Thyroid gland (tissue), 4 donors: Measurements from ENCODE around the gene XDH. TPM values are rescaled to one million over a fixed set of nuclear protein-coding genes. Genes with fewer than 3 reads are reported as not detected.

Experiments
- DNase-seq, 2 donors: peaks; one replicate each; pipeline ENCODE4 v3.0.0-alpha.2; 2019
- H3K27ac ChIP-seq, 3 donors: fragments of 200-600 bp; sonication (generic); 1 replicate in 2 of 3; 2 replicates in 1 of 3; pipeline ENCODE4 v1.5.1; 2016 to 2019; ENCODE audit warnings: mild to moderate bottlenecking in 1 of 3, moderate library complexity in 1 of 3
- H3K27me3 ChIP-seq: fragments of 200-600 bp; sonication (generic); one replicate; pipeline ENCODE4 v1.5.1; 2019
- H3K36me3 ChIP-seq, 2 donors: fragments of 200-600 bp; sonication (generic); one replicate each; pipeline ENCODE4 v1.5.1; 2016 to 2019
- H3K4me1 ChIP-seq, 2 donors: fragments of 200-600 bp; sonication (generic); one replicate each; pipeline ENCODE4 v1.5.1; 2017 to 2019
- H3K4me3 ChIP-seq, 3 donors: fragments of 200-600 bp; sonication (generic); replicated peaks in 1 of 3; 1 replicate in 2 of 3; 2 replicates in 1 of 3; pipeline ENCODE4 v1.5.1; 2016; ENCODE audit warnings: mild to moderate bottlenecking in 1 of 3
- H3K9me3 ChIP-seq: fragments of 200-600 bp; sonication (generic); one replicate; pipeline ENCODE4 v1.5.1; 2017
- POLR2A ChIP-seq, 2 donors: fragments of 450-650 bp; IDR thresholded peaks; one replicate each; pipeline ENCODE4 v1.6.1; 2017; ENCODE audit warnings: antibody characterized with exemption in 2 of 2, mild to moderate bottlenecking in 2 of 2, moderate library complexity in 1 of 2
- WGBS, 2 donors: methylation state at CpG; one replicate each; pipeline ENCODE4 v1.1.5; 2017; 5-methylcytosine and 5-hydroxymethylcytosine counted together
- intact Hi-C: fragments of 100-400 bp; cut with DNase I; formaldehyde crosslinking; loops from one replicate; pipeline ENCODE4 v1.15.1; 2023
- total RNA-seq, 4 donors: library from RNA; depleted of rRNA; stranded (reverse); fragments of >200 nt; gene quantifications; one replicate each; pipeline ENCODE4 v1.2.3, GENCODE V29; 2016
- TF ChIP-seq, protein P1 (sequence below), 6 experiments: fragments of 200-600 bp in 3 of 6; fragments of 450-650 bp in 3 of 6; sonication (generic) in 3 of 6; IDR thresholded peaks; one replicate each; pipeline ENCODE4 v1.5.1; 2016 to 2019; ENCODE audit warnings: antibody characterized with exemption in 6 of 6, mild to moderate bottlenecking in 2 of 6, inconsistent platforms in 1 of 6, moderate library complexity in 1 of 6

XDH gene
- total RNA-seq, 4 donors from 2014 or later: 0.13 to 2.6 (median 1.9) TPM; not detected in 1

DNA sequence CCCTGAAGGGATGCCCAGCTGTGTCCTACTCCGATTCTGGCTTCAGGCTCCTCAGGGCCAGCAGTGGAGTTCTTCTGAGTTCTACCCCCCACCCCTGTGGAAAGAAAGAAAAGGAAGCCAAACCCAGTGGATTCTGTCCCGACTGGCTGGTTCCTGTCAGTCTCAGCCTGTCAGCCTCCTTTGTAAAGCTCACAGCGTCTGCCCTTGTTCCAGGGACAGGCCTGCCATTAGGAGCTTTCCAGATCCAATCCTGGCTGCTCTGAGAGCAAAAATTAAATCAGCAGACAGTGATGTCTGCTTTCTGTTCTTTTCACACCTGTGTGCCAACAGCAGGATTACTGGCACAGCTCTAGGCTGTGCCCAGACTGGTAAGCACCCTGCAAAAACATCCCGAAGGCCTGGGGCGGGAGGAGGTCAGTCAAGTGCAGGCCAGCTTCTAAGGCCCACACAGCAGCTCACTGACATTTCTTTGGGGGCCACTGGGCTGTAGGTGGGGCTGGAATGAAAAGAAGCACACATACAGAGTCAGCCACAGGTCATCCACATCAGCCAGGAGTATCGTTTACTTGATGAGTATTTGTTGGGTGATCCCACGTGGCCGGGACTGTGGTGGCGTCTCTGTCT is 111.5 kb downstream of the XDH start:
- 68 to 73% methylated on average over 5 to 9 of the region's 9 CpGs for WGBS, 2 donors
- H3K36me3 ChIP-seq: no peaks in the 10 kb centered on the region
- no peak for DNase-seq
- intact Hi-C loops: no loop called here
- H3K4me1 ChIP-seq: no peaks in the 10 kb centered on the region
- no peaks in the 10 kb centered on the region for H3K27me3 ChIP-seq
- H3K4me3 ChIP-seq: no peak overlapping the region
- no peaks in the 10 kb centered on the region for H3K9me3 ChIP-seq
- no peak overlapping the region for H3K27ac ChIP-seq
- TF ChIP-seq, protein P1, sequence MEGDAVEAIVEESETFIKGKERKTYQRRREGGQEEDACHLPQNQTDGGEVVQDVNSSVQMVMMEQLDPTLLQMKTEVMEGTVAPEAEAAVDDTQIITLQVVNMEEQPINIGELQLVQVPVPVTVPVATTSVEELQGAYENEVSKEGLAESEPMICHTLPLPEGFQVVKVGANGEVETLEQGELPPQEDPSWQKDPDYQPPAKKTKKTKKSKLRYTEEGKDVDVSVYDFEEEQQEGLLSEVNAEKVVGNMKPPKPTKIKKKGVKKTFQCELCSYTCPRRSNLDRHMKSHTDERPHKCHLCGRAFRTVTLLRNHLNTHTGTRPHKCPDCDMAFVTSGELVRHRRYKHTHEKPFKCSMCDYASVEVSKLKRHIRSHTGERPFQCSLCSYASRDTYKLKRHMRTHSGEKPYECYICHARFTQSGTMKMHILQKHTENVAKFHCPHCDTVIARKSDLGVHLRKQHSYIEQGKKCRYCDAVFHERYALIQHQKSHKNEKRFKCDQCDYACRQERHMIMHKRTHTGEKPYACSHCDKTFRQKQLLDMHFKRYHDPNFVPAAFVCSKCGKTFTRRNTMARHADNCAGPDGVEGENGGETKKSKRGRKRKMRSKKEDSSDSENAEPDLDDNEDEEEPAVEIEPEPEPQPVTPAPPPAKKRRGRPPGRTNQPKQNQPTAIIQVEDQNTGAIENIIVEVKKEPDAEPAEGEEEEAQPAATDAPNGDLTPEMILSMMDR (IDR thresholded peaks at IDR 0.05): no peak
- no peak for TF ChIP-seq POLR2A (IDR thresholded peaks at IDR 0.05)

DNA sequence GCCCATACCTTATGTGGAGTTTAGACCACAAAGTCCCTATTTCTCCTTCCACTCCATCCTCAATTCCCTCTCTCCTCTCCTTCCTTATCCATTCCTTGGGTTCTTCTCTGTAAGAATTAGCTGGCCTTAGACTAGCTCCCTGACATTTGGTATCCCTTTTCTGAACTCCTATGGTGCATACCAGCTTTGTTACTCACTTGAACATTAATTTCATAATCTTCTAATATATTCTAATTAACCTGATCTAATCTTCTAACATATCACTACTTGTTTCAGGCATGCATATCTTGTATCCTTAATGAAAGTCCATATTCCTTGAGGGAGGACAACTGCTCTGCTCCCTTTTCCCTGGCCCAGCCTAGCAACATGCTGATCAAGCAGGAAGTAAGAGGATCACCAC is 114.2 kb downstream of the XDH start:
- H3K9me3 ChIP-seq: no peaks in the 10 kb centered on the region
- DNase-seq: no peak
- H3K4me1 ChIP-seq: no peaks in the 10 kb centered on the region
- no peaks in the 10 kb centered on the region for H3K27me3 ChIP-seq
- no peak overlapping the region for H3K4me3 ChIP-seq
- TF ChIP-seq POLR2A (IDR thresholded peaks at IDR 0.05): no peak
- TF ChIP-seq, protein P1 (IDR thresholded peaks at IDR 0.05): no peak
- intact Hi-C loops: no loop called here
- no peaks in the 10 kb centered on the region for H3K36me3 ChIP-seq
- H3K27ac ChIP-seq: no peak overlapping the region

DNA sequence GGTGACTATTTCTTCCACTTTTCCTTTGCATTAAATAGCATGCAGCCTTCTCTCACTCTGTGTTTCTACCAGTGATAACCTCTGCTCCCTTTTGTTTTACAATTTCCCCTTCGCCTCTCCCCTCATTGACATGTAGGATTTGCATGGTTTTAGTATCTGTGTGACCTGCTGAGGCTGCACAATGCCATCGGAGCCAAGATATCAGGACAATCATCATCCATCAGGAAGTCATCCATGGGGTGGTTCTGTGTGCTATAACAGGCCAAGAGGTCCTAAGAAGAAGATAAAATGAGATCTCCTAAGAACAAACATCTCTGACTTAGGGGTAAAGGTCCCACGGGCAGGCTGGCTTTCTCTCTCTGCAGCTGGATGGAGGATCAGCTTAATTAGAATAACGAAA is 115.0 kb downstream of the XDH start:
- H3K27me3 ChIP-seq: no peaks in the 10 kb centered on the region
- WGBS, 2 donors: 51 to 53% methylated on average over 4 of the region's 4 CpGs
- no peaks in the 10 kb centered on the region for H3K36me3 ChIP-seq
- no peak overlapping the region for H3K27ac ChIP-seq
- H3K9me3 ChIP-seq: no peaks in the 10 kb centered on the region
- no peaks in the 10 kb centered on the region for H3K4me1 ChIP-seq
- TF ChIP-seq, protein P1 (IDR thresholded peaks at IDR 0.05): no peak
- TF ChIP-seq POLR2A (IDR thresholded peaks at IDR 0.05): no peak
- intact Hi-C loops: no loop called here
- no peak overlapping the region for H3K4me3 ChIP-seq
- DNase-seq: no peak

DNA sequence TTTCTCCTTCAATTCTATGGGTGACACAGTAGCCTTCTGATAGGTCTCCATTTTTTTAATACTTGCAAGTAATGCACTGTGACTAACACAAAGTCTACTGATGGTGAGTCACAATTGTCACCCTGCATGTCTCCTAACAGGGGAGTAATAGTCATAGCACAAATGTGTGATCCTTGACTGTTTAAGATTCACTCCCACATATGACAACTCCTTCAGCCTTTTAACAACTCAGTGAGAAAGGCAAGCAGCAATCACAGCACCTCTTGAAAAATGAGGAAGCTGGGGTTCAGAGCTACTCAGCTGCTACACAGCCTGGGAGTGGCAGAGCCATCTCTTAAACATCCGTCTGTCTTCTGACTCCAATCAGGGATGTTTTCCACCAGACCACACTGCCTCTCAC is 116.8 kb downstream of the XDH start:
- H3K36me3 ChIP-seq: no peaks in the 10 kb centered on the region
- no peaks in the 10 kb centered on the region for H3K4me1 ChIP-seq
- intact Hi-C loops: no loop called here
- no peak for DNase-seq
- 61 to 73% methylated on average over 1 of the region's 1 CpG for WGBS, 2 donors
- H3K27ac ChIP-seq: no peak overlapping the region
- no peaks in the 10 kb centered on the region for H3K9me3 ChIP-seq
- H3K4me3 ChIP-seq: no peak overlapping the region
- TF ChIP-seq POLR2A (IDR thresholded peaks at IDR 0.05): no peak
- TF ChIP-seq, protein P1 (IDR thresholded peaks at IDR 0.05): no peak
- H3K27me3 ChIP-seq: no peaks in the 10 kb centered on the region

DNA sequence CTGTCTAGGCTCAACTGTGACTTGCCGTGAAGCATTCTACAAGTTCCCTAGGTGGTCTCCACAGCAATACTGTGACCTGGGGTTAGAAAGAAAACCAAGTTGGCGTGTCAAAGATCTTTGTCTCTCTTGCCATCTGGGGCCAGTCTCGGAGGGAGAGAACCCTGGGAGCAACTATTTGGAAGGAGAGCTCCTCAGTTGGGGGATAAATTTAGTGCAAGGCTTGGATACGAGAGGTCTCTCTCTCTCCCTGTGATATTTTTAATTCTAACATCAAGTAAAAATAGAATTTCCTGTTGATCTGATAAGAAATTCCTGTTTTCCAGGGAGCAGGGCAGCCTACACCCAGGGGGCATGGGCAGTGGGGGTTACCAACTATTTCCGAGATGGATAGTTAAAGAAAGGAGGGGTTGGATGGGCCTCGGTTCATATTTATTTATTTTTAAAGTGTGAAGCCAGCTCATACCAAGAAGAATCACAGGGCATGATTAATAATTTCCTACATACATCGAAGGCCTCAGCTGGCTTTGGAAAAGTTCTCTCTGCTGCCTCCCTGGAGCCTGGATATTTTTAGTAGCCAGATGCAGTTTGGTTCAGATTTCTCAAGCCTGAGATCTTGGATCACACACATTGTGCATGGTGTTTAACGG is 117.8 kb downstream of the XDH start:
- H3K4me3 ChIP-seq: no peak overlapping the region
- intact Hi-C loops: no loop called here

More for the DNA sequence above, 117.8 kb downstream of the XDH start:
- 57 to 62% methylated on average over 8 of the region's 8 CpGs for WGBS, 2 donors
- Histone ChIP-seq H3K27me3 (no peaks in the 10 kb centered on the region), H3K27ac (no peak overlapping the region), H3K36me3 (no peaks in the 10 kb centered on the region), H3K9me3 (no peaks in the 10 kb centered on the region), H3K4me1 (no peaks in the 10 kb centered on the region)
- no peak for DNase-seq
- TF ChIP-seq, protein P1 (IDR thresholded peaks at IDR 0.05): no peak
- TF ChIP-seq POLR2A (IDR thresholded peaks at IDR 0.05): no peak
